UCSD-AML1 (cell line): ENCODE measurements around the gene GOLGA8F.
"Not testable (repeated sequence)": the region's sequence is repeated elsewhere in the genome, so short reads cannot be mapped to it uniquely, and the experiment has no call there.

ENCODE experiments used
- DNase-seq: peaks from one replicate; lab custom pipeline; 2025; ENCODE audit not compliant: unreplicated experiment; lab: John Stamatoyannopoulos, UW

Gene GOLGA8F

GRCh38 chr15:28378364-28378763 is at the start of gene GOLGA8F:
TSS of gene GOLGA8F (plus strand) at chr15:28378664. CDS start at chr15:28378762, 98 bp downstream.
- not testable (repeated sequence) for DNase-seq

GRCh38 chr15:28357984-28358383 is 20.5 kb upstream of the GOLGA8F start, which contains the start of gene GOLGA6L24:
TSS of gene GOLGA6L24 (minus strand) at chr15:28358084. CDS start at chr15:28358023, 61 bp downstream.
- not testable (repeated sequence) for DNase-seq

GRCh38 chr15:28365502-28365901 is 13.0 kb upstream of the GOLGA8F start:
- DNase-seq: not testable (repeated sequence)

- not testable (repeated sequence) for DNase-seq
Observed at GRCh38 chr15:28380053-28380452, 1.6 kb downstream of the GOLGA8F start.

GRCh38 chr15:28396022-28396421 is 17.6 kb downstream of the GOLGA8F start:
- DNase-seq: not testable (repeated sequence)

GRCh38 chr15:28402774-28403435 is 24.4 kb downstream of the GOLGA8F start:
- DNase-seq: not testable (repeated sequence)

- DNase-seq: not testable (repeated sequence)
Observed at GRCh38 chr15:28420470-28420869, 42.0 kb downstream of the GOLGA8F start.

- not testable (repeated sequence) for DNase-seq
Observed at GRCh38 chr15:28435594-28435993, 57.1 kb downstream of the GOLGA8F start.
